Muscle of leg (tissue), 11 donors: ENCODE measurements around the gene ADCY2. TPM values are rescaled to one million over a fixed set of nuclear protein-coding genes. Genes with fewer than 3 reads are reported as not detected.

ENCODE experiments used
- DNase-seq: peaks from one replicate; pipeline ENCODE4 v3.0.0; 2013
- H3K27ac ChIP-seq: one replicate; pipeline ENCODE4 v1.5.1; 2013; ENCODE audit warnings: mild to moderate bottlenecking, low read length, control low read depth
- H3K27me3 ChIP-seq: one replicate; pipeline ENCODE4 v1.6.1; 2013; ENCODE audit warnings: low read length; ENCODE audit not compliant: control insufficient read depth, insufficient read depth
- H3K36me3 ChIP-seq: one replicate; pipeline ENCODE4 v1.6.1; 2013; ENCODE audit warnings: low read length; ENCODE audit not compliant: control insufficient read depth, insufficient read depth
- H3K4me1 ChIP-seq: one replicate; pipeline ENCODE4 v1.6.1; 2013; ENCODE audit warnings: low read length; ENCODE audit not compliant: control insufficient read depth, insufficient read depth
- H3K4me3 ChIP-seq: one replicate; pipeline ENCODE4 v1.5.1; 2013; ENCODE audit warnings: low read length, control low read depth
- H3K9me3 ChIP-seq: replicated peaks from 2 replicates; pipeline ENCODE4 v1.6.1; 2013; ENCODE audit warnings: low read depth, low read length; ENCODE audit not compliant: control insufficient read depth
- WGBS: methylation state at CpG from one replicate; pipeline ENCODE4 v1.1.5; 2013; ENCODE audit warnings: missing lambda C conversion rate; ENCODE audit not compliant: insufficient coverage; 5-methylcytosine and 5-hydroxymethylcytosine counted together
- polyA plus RNA-seq, 8 donors: library from polyadenylated mRNA; unstranded; fragments of 120-200 nt; gene quantifications; one replicate each; pipeline versions ENCODE4 v1.2.1 to v1.2.3, GENCODE V29; 2013; ENCODE audit warnings: inconsistent platforms in 1 of 8, low replicate concordance in 1 of 8; ENCODE audit not compliant: insufficient read length in 8 of 8, insufficient read depth in 1 of 8
- total RNA-seq: library from RNA; stranded (reverse); fragments of 120-200 nt; gene quantifications from one replicate; pipeline ENCODE4 v1.2.4, GENCODE V29; 2013

Gene ADCY2
- total and polyA plus RNA-seq, 9 donors = 17.5 to 45.9 (median 30.0) TPM

- no peak for DNase-seq
- no peak overlapping the region for H3K4me3 ChIP-seq
- no peaks in the 10 kb centered on the region for H3K9me3 ChIP-seq
- H3K36me3 ChIP-seq = no peaks in the 10 kb centered on the region
- H3K27me3 ChIP-seq = no peaks in the 10 kb centered on the region
- H3K27ac ChIP-seq = no peak overlapping the region
- H3K4me1 ChIP-seq = no peaks in the 10 kb centered on the region
Observed at GRCh38 chr5:7608772-7609171, 212.8 kb downstream of the ADCY2 start.

DNA sequence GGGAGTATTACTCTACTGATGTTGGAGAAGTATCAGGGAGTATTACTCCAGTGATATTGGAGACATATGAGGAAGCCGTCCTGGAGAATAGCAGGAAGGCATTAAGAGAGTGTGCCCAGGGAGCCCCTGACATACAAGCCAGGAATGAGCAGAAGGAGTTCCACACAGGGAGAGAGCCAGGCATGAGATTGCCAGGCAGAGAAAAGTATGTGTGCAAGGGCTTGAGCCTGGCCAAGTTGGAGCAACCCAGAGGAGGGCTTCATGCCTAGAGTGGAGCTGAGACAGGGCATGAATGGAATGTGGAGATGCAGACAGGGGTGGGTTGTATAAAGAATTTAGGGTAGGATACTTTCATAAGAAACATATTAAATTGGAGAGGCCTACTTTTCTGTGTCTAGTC lies 213.8 kb downstream of the ADCY2 start:
- H3K27ac ChIP-seq = no peak overlapping the region
- no peaks in the 10 kb centered on the region for H3K9me3 ChIP-seq
- 60% methylated on average over 1 of the region's 1 CpG for whole genome bisulfite sequencing
- no peaks in the 10 kb centered on the region for H3K36me3 ChIP-seq
- H3K27me3 ChIP-seq = no peaks in the 10 kb centered on the region
- H3K4me1 ChIP-seq = no peaks in the 10 kb centered on the region
- H3K4me3 ChIP-seq = no peak overlapping the region
- no peak for DNase-seq

DNA sequence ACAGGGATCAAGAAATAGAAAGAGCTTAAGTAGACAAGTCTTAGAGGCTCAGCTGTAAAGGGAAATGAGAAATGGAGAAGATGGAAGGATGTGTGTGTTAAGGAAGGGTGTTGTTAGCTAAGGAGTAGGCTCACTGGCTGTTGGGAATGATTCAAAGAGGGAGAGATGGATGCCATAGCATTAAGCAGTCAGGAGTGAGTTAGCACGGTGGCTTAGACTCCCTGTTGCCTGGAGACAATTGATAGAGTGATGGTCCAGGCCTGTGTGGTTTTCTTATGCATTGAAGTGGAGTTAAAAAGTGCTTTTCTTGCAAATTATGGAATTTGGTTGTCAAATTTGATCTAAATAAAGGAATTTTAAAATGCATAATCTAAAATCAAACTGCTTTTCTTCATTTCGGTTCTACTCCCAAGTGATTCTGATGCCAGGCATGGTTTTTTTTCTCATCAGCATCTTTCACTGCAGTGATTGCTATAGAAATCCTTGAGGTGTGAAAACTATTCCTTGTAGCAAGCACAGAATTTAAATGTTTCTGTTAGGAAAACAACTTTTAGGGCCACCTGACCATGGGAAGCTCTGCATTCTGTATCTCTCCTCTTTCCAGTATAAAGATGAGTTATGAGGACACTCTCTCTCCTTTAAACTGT lies 214.7 kb downstream of the ADCY2 start:
- no peaks in the 10 kb centered on the region for H3K27me3 ChIP-seq
- WGBS = 29% methylated on average over 1 of the region's 2 CpGs
- H3K36me3 ChIP-seq = no peaks in the 10 kb centered on the region
- DNase-seq = no peak
- no peaks in the 10 kb centered on the region for H3K9me3 ChIP-seq
- H3K4me1 ChIP-seq = no peaks in the 10 kb centered on the region
- H3K27ac ChIP-seq = no peak overlapping the region
- no peak overlapping the region for H3K4me3 ChIP-seq

GRCh38 chr5:7611518-7611917 lies 215.6 kb downstream of the ADCY2 start:
- no peaks in the 10 kb centered on the region for H3K4me1 ChIP-seq
- H3K36me3 ChIP-seq = no peaks in the 10 kb centered on the region
- no peak overlapping the region for H3K4me3 ChIP-seq
- no peaks in the 10 kb centered on the region for H3K27me3 ChIP-seq
- no CpG with 5 or more reads among the region's 1 CpG for WGBS
- H3K27ac ChIP-seq = no peak overlapping the region
- DNase-seq = no peak
- no peaks in the 10 kb centered on the region for H3K9me3 ChIP-seq

GRCh38 chr5:7615566-7616061 lies 219.7 kb downstream of the ADCY2 start:
- Histone ChIP-seq H3K4me3 (no peak overlapping the region), H3K36me3 (no peaks in the 10 kb centered on the region), H3K4me1 (no peaks in the 10 kb centered on the region), H3K27me3 (no peaks in the 10 kb centered on the region), H3K27ac (no peak overlapping the region), H3K9me3 (no peaks in the 10 kb centered on the region)
- no peak for DNase-seq
- no CpG with 5 or more reads among the region's 2 CpGs for WGBS

- no peaks in the 10 kb centered on the region for H3K4me1 ChIP-seq
- no peaks in the 10 kb centered on the region for H3K9me3 ChIP-seq
- no peak for DNase-seq
- no peaks in the 10 kb centered on the region for H3K27me3 ChIP-seq
- no peaks in the 10 kb centered on the region for H3K36me3 ChIP-seq
- WGBS = no CpG with 5 or more reads among the region's 2 CpGs
- H3K27ac ChIP-seq = no peak overlapping the region
- H3K4me3 ChIP-seq = no peak overlapping the region
Observed at GRCh38 chr5:7616897-7617296, 221.0 kb downstream of the ADCY2 start.

- 56% methylated on average over 2 of the region's 2 CpGs for WGBS
- H3K36me3 ChIP-seq = no peaks in the 10 kb centered on the region
Observed at GRCh38 chr5:7622498-7622897, 226.6 kb downstream of the ADCY2 start.

GRCh38 chr5:7625740-7626139 lies 229.8 kb downstream of the ADCY2 start:
- H3K36me3 ChIP-seq = no peaks in the 10 kb centered on the region
- WGBS = 48% methylated on average over 2 of the region's 2 CpGs
- H3K27me3 ChIP-seq = no peaks in the 10 kb centered on the region
- H3K27ac ChIP-seq = no peak overlapping the region
- H3K4me1 ChIP-seq = no peaks in the 10 kb centered on the region
- peaks cover under 1% of the 10 kb centered on the region for H3K9me3 ChIP-seq
- no peak for DNase-seq
- H3K4me3 ChIP-seq = no peak overlapping the region

More at GRCh38 chr5:7622498-7622897, 226.6 kb downstream of the ADCY2 start:
- H3K27ac ChIP-seq = no peak overlapping the region
- DNase-seq = no peak
- no peak overlapping the region for H3K4me3 ChIP-seq
- no peaks in the 10 kb centered on the region for H3K27me3 ChIP-seq
- H3K9me3 ChIP-seq = no peaks in the 10 kb centered on the region
- no peaks in the 10 kb centered on the region for H3K4me1 ChIP-seq

DNA sequence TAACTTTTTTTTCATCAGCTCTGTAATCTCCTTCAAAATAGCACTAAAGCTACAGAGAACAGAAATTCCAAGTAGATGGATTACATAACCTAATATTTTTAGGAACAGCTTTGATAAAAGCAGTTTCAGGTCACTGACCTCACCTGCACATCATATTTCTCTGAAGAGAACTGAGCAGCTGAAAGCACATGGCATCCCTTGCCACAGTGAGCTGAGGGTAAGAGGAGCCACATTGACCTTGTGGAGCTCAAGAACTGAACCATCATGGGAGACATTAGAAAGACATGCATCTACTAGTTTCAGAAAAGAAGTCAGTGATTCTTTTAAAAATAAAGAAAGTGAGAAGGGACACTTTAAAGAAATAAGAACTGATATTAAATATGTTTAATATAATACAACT lies 232.3 kb downstream of the ADCY2 start:
- peaks cover 4% of the 10 kb centered on the region for H3K9me3 ChIP-seq
- no peaks in the 10 kb centered on the region for H3K4me1 ChIP-seq
- H3K36me3 ChIP-seq = no peaks in the 10 kb centered on the region
- H3K4me3 ChIP-seq = no peak overlapping the region
- no peak for DNase-seq
- no peak overlapping the region for H3K27ac ChIP-seq
- H3K27me3 ChIP-seq = no peaks in the 10 kb centered on the region

GRCh38 chr5:7628820-7629219 lies 232.9 kb downstream of the ADCY2 start:
- no peak overlapping the region for H3K27ac ChIP-seq
- no peaks in the 10 kb centered on the region for H3K27me3 ChIP-seq
- H3K4me1 ChIP-seq = no peaks in the 10 kb centered on the region
- DNase-seq = no peak
- no peak overlapping the region for H3K4me3 ChIP-seq
- WGBS = 100% methylated on average over 1 of the region's 5 CpGs
- no peaks in the 10 kb centered on the region for H3K36me3 ChIP-seq
- peaks cover 4% of the 10 kb centered on the region for H3K9me3 ChIP-seq

- no peak for DNase-seq
- WGBS = no CpG with 5 or more reads among the region's 5 CpGs
- Histone ChIP-seq H3K36me3 (no peaks in the 10 kb centered on the region), H3K27me3 (no peaks in the 10 kb centered on the region), H3K4me3 (no peak overlapping the region), H3K27ac (no peak overlapping the region), H3K4me1 (no peaks in the 10 kb centered on the region), H3K9me3 (peaks cover 4% of the 10 kb centered on the region)
Observed at GRCh38 chr5:7629561-7629960, 233.6 kb downstream of the ADCY2 start.
